ENCODE results near the gene PPM1A.

DNA sequence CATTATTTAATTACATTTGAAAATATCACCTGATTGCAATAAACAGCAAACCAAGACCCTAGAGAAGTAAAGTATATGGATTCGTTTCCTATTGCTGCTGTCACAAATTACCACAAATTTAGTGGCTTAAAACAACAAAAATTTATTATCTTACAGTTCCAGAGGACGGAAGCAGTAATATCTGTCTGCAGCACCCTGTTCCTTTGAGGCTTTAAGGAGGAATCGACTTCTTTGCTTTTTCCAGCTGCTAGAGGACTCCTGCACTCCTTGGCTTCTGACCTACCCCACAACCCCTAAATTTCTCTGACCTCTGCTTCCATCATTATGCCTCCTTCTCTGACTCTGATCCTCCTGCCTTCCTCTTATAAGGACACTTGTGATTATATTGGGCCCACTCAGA lies 23.8 kb upstream of the PPM1A start:
- TF ChIP-seq, protein P1, sequence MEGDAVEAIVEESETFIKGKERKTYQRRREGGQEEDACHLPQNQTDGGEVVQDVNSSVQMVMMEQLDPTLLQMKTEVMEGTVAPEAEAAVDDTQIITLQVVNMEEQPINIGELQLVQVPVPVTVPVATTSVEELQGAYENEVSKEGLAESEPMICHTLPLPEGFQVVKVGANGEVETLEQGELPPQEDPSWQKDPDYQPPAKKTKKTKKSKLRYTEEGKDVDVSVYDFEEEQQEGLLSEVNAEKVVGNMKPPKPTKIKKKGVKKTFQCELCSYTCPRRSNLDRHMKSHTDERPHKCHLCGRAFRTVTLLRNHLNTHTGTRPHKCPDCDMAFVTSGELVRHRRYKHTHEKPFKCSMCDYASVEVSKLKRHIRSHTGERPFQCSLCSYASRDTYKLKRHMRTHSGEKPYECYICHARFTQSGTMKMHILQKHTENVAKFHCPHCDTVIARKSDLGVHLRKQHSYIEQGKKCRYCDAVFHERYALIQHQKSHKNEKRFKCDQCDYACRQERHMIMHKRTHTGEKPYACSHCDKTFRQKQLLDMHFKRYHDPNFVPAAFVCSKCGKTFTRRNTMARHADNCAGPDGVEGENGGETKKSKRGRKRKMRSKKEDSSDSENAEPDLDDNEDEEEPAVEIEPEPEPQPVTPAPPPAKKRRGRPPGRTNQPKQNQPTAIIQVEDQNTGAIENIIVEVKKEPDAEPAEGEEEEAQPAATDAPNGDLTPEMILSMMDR (IDR thresholded peaks at IDR 0.05) = no peak
- no peak for TF ChIP-seq ZFX (IDR thresholded peaks at IDR 0.05; ENCODE audit: borderline replicate concordance)

Measured in 22Rv1 (cell line).